ENCODE data around the gene PLEKHG5.

- TF ChIP-seq CTCF (IDR thresholded peaks at IDR 0.05) (no peak), EZH2 (IDR thresholded peaks at IDR 0.05; ENCODE audit: borderline replicate concordance, insufficient read depth, low read depth, low read length, poor library complexity, severe bottlenecking) (no peak)
Measured at GRCh38 chr1:6535214-6535613, 43.7 kb upstream of the PLEKHG5 start.

Measured in B cell (primary cell).